ENCODE results near the gene UBE2E3.

The UBE2E3 gene

GRCh38 chr2:180947208-180947689 is 33.2 kb upstream of the UBE2E3 start:
- TF ChIP-seq ZFX (IDR thresholded peaks at IDR 0.05) (no peak), CTCF (conservative IDR thresholded peaks at IDR 0.05) (no peak)
- no peak overlapping the region for H3K27ac ChIP-seq

GRCh38 chr2:180949896-180950295 is 30.5 kb upstream of the UBE2E3 start:
- TF ChIP-seq ZFX (IDR thresholded peaks at IDR 0.05) (no peak), CTCF (conservative IDR thresholded peaks at IDR 0.05) (no peak)
- H3K27ac ChIP-seq = no peak overlapping the region

GRCh38 chr2:180952082-180952481 is 28.3 kb upstream of the UBE2E3 start:
- TF ChIP-seq CTCF (conservative IDR thresholded peaks at IDR 0.05) (no peak), ZFX (IDR thresholded peaks at IDR 0.05) (no peak)
- H3K27ac ChIP-seq = no peak overlapping the region

- TF ChIP-seq CTCF (conservative IDR thresholded peaks at IDR 0.05) (no peak), ZFX (IDR thresholded peaks at IDR 0.05) (no peak)
- H3K27ac ChIP-seq = no peak overlapping the region
Observed at GRCh38 chr2:180952731-180953336, 27.6 kb upstream of the UBE2E3 start.

- H3K27ac ChIP-seq = no peak overlapping the region
- TF ChIP-seq ZFX (IDR thresholded peaks at IDR 0.05) (no peak), CTCF (conservative IDR thresholded peaks at IDR 0.05) (no peak)
Observed at GRCh38 chr2:180953550-180953949, 26.9 kb upstream of the UBE2E3 start.

GRCh38 chr2:180955101-180955500 is 25.3 kb upstream of the UBE2E3 start:
- no peak overlapping the region for H3K27ac ChIP-seq
- TF ChIP-seq CTCF (conservative IDR thresholded peaks at IDR 0.05) (no peak), ZFX (IDR thresholded peaks at IDR 0.05) (no peak)

GRCh38 chr2:180959787-180960186 is 20.6 kb upstream of the UBE2E3 start:
- H3K27ac ChIP-seq = no peak overlapping the region
- no peak for TF ChIP-seq CTCF (conservative IDR thresholded peaks at IDR 0.05)
- TF ChIP-seq ZFX (IDR thresholded peaks at IDR 0.05) = no peak

Measured in C4-2B (cell line).